NCI-H2081 treated with DMSO at 0.1 percent for 48 hours (cell line): ENCODE data around the gene ZBTB25.

ENCODE experiments used
- DNase-seq: peaks from one replicate; lab custom pipeline; 2025; lab: John Stamatoyannopoulos, UW

ZBTB25 gene

GRCh38 chr14:64515053-64515452, 11.4 kb upstream of the ZBTB25 start:
- no peak for DNase-seq

GRCh38 chr14:64513271-64513670, 9.6 kb upstream of the ZBTB25 start:
- DNase-seq, result no peak

- peak; percentile 18 for DNase-seq
Observed at GRCh38 chr14:64510825-64511671, 7.4 kb upstream of the ZBTB25 start.

- DNase-seq, result no peak
Observed at GRCh38 chr14:64509036-64509435, 5.4 kb upstream of the ZBTB25 start.

- no peak for DNase-seq
Observed at GRCh38 chr14:64508215-64508776, 4.7 kb upstream of the ZBTB25 start.

- DNase-seq, result no peak
Observed at GRCh38 chr14:64507376-64508156, 3.9 kb upstream of the ZBTB25 start.

GRCh38 chr14:64506721-64507120, 3.1 kb upstream of the ZBTB25 start:
- no peak for DNase-seq

- DNase-seq, result no peak
Observed at GRCh38 chr14:64504897-64505794, 1.5 kb upstream of the ZBTB25 start.

GRCh38 chr14:64504310-64504896, 765 bp upstream of the ZBTB25 start, which contains the start of gene ZBTB1:
Gene ZBTB1 (plus strand): TSS chr14:64504770. CDS start chr14:64521505, 16,735 bp downstream.
- peak; percentile 40 for DNase-seq

- no peak for DNase-seq
Observed at GRCh38 chr14:64502887-64503433, 678 bp downstream of the ZBTB25 start.

GRCh38 chr14:64502456-64502855, 1.2 kb downstream of the ZBTB25 start:
- no peak for DNase-seq

GRCh38 chr14:64501411-64502171, 2.0 kb downstream of the ZBTB25 start:
- no peak for DNase-seq

GRCh38 chr14:64500088-64500487, 3.5 kb downstream of the ZBTB25 start:
- DNase-seq, result no peak

- no peak for DNase-seq
Observed at GRCh38 chr14:64496764-64497163, 6.9 kb downstream of the ZBTB25 start.

- no peak for DNase-seq
Observed at GRCh38 chr14:64495252-64495651, 8.4 kb downstream of the ZBTB25 start.

- no peak for DNase-seq
Observed at GRCh38 chr14:64493455-64493854, 10.2 kb downstream of the ZBTB25 start.

- no peak for DNase-seq
Observed at GRCh38 chr14:64491637-64492036, 12.0 kb downstream of the ZBTB25 start.

- no peak for DNase-seq
Observed at GRCh38 chr14:64488590-64489099, 15.0 kb downstream of the ZBTB25 start.

GRCh38 chr14:64478634-64479250, 24.9 kb downstream of the ZBTB25 start:
- DNase-seq, result no peak

- no peak for DNase-seq
Observed at GRCh38 chr14:64476438-64476837, 27.2 kb downstream of the ZBTB25 start.
